B cell (primary cell): ENCODE data around the gene NYNRIN. TPM values are rescaled to one million over a fixed set of nuclear protein-coding genes. Genes with fewer than 3 reads are reported as not detected.

Experiments used
- ATAC-seq: fragments of 200-7000 bp; cut with Tn5 transposase; one replicate; pipeline ENCODE4 v1.10.0; 2021; ENCODE audit warnings: low read depth, mild to moderate bottlenecking, moderate number of reproducible peaks, moderate library complexity
- CTCF ChIA-PET: fragments of 350-600 bp; sonication (Branson Sonifier 250); formaldehyde crosslinking; loops from one replicate; lab custom pipeline; 2021; ENCODE audit warnings: antibody characterized with exemption, inconsistent platforms; lab: Charles Lee
- POLR2A ChIA-PET: fragments of 350-600 bp; sonication (Branson Sonifier 250); formaldehyde crosslinking; loops from one replicate; lab custom pipeline; 2021; ENCODE audit warnings: antibody characterized with exemption; lab: Charles Lee
- DNase-seq: peaks from one replicate; pipeline ENCODE4 v3.0.0; 2013
- H2AFZ ChIP-seq: 2 replicates; pipeline ENCODE4 v1.6.1; 2012; ENCODE audit warnings: mild to moderate bottlenecking, low read depth, low read length; ENCODE audit not compliant: insufficient read depth, poor library complexity, severe bottlenecking
- H3K27ac ChIP-seq, 2 donors: 1 replicate in 1 of 2; 2 replicates in 1 of 2; pipeline ENCODE4 v1.5.1; 2012 to 2013; ENCODE audit warnings: low read length in 2 of 2, mild to moderate bottlenecking in 2 of 2, moderate library complexity in 1 of 2
- H3K27me3 ChIP-seq, 4 experiments: fragments of 200-600 bp in 1 of 4; sonication (generic) in 1 of 4; replicated peaks in 1 of 4; 1 replicate in 2 of 4; 2 replicates in 2 of 4; pipeline versions ENCODE4 v1.6.1 to v1.7.0; 2013 to 2016; ENCODE audit warnings: low read length in 3 of 4, mild to moderate bottlenecking in 2 of 4, mixed read lengths in 1 of 4, moderate library complexity in 1 of 4; ENCODE audit not compliant: insufficient read depth in 4 of 4, control insufficient read depth in 3 of 4; ENCODE audit errors: control extremely low read depth in 1 of 4
- H3K36me3 ChIP-seq, 2 experiments: replicated peaks in 1 of 2; 1 replicate in 1 of 2; 2 replicates in 1 of 2; pipeline versions ENCODE4 v1.6.1 to v1.7.1; 2013; ENCODE audit warnings: low read length in 1 of 2; ENCODE audit not compliant: insufficient read depth in 2 of 2, control insufficient read depth in 1 of 2; ENCODE audit errors: control extremely low read depth in 1 of 2, extremely low read depth in 1 of 2
- H3K4me1 ChIP-seq, 2 donors: fragments of 200-600 bp in 1 of 2; sonication (generic) in 1 of 2; 1 replicate in 1 of 2; 2 replicates in 1 of 2; pipeline versions ENCODE4 v1.5.1 to v1.6.1; 2013 to 2017; ENCODE audit warnings: low read length in 2 of 2; ENCODE audit not compliant: control insufficient read depth in 2 of 2, insufficient read depth in 2 of 2
- H3K4me2 ChIP-seq: replicated peaks from 2 replicates; pipeline ENCODE3; 2012; ENCODE audit warnings: mild to moderate bottlenecking, low read depth, low read length; ENCODE audit not compliant: poor library complexity, severe bottlenecking
- H3K4me3 ChIP-seq, 5 experiments: fragments of 200-600 bp in 1 of 5; sonication (generic) in 1 of 5; 1 replicate in 3 of 5; 2 replicates in 2 of 5; pipeline versions ENCODE4 v1.5.1 to v1.7.0; 2011 to 2016; ENCODE audit warnings: low read length in 4 of 5, mild to moderate bottlenecking in 4 of 5, low read depth in 2 of 5, control low read depth in 1 of 5, moderate library complexity in 1 of 5; ENCODE audit not compliant: insufficient read depth in 1 of 5; ENCODE audit errors: control extremely low read depth in 1 of 5, extremely low read depth in 1 of 5
- H3K79me2 ChIP-seq: fragments of 200-600 bp; sonication (generic); one replicate; pipeline ENCODE4 v1.6.0; 2016; ENCODE audit warnings: low read length; ENCODE audit not compliant: control insufficient read depth, insufficient read depth
- H3K9ac ChIP-seq: fragments of 200-600 bp; sonication (generic); 2 replicates; pipeline ENCODE4 v1.6.1; 2017; ENCODE audit warnings: mild to moderate bottlenecking, low read length, moderate library complexity
- H3K9me3 ChIP-seq, 3 donors: one replicate each; pipeline versions ENCODE4 v1.6.1 to v1.7.1; 2013; ENCODE audit warnings: low read length in 2 of 3; ENCODE audit not compliant: control insufficient read depth in 2 of 3, insufficient read depth in 1 of 3; ENCODE audit errors: control extremely low read depth in 1 of 3
- H4K20me1 ChIP-seq: 2 replicates; pipeline ENCODE4 v1.6.0; 2012; ENCODE audit warnings: mild to moderate bottlenecking, low read length; ENCODE audit not compliant: insufficient read depth, control insufficient read depth, poor library complexity, severe bottlenecking
- H3K27ac Mint-ChIP-seq: one replicate; pipeline ENCODE4 v1.8.0; 2021; ENCODE audit warnings: mixed read lengths
- H3K27me3 Mint-ChIP-seq: one replicate; pipeline ENCODE4 v1.8.0; 2021; ENCODE audit warnings: mixed read lengths
- H3K4me1 Mint-ChIP-seq: one replicate; pipeline ENCODE4 v1.8.0; 2021; ENCODE audit warnings: mixed read lengths
- H3K4me3 Mint-ChIP-seq: one replicate; pipeline ENCODE4 v1.8.0; 2021; ENCODE audit warnings: mixed read lengths
- H3K9me3 Mint-ChIP-seq: one replicate; pipeline ENCODE4 v1.8.0; 2022; ENCODE audit warnings: mixed read lengths; ENCODE audit not compliant: insufficient read depth
- CTCF ChIP-seq: fragments of 200-600 bp; IDR thresholded peaks from one replicate; pipeline ENCODE4 v1.8.0; 2022; ENCODE audit warnings: antibody characterized with exemption, mild to moderate bottlenecking
- EZH2 ChIP-seq: IDR thresholded peaks from 2 replicates; pipeline ENCODE4 v1.6.1; 2012; ENCODE audit warnings: borderline replicate concordance, low read depth, mild to moderate bottlenecking, moderate library complexity, low read length; ENCODE audit not compliant: insufficient read depth, poor library complexity, severe bottlenecking
- WGBS: methylation state at CpG from one replicate; pipeline ENCODE4 v1.1.5; 2013; ENCODE audit warnings: missing lambda C conversion rate; ENCODE audit not compliant: insufficient coverage; 5-methylcytosine and 5-hydroxymethylcytosine counted together
- intact Hi-C: fragments of 100-400 bp; cut with micrococcal nuclease; formaldehyde crosslinking; loops from one replicate; pipeline ENCODE4 v1.10.0; 2022
- polyA plus RNA-seq: library from polyadenylated mRNA; depleted of rRNA; stranded (reverse); fragments of >200 nt; gene quantifications from 2 replicates; pipeline ENCODE4 v1.2.3, GENCODE V29; 2012
- total RNA-seq, 2 donors: library from RNA; stranded (reverse); fragments of 120-200 nt in 1 of 2; gene quantifications; 1 replicate in 1 of 2; 2 replicates in 1 of 2; pipeline versions ENCODE4 v1.2.3 to v1.2.4, GENCODE V29; 2013 to 2022

Gene NYNRIN
- total and polyA plus RNA-seq, 2 donors (not counting 1 experiment from before 2014, with no cell fraction given): 0.04 to 0.34 TPM

GRCh38 chr14:24416932-24417619 lies 18.3 kb downstream of the NYNRIN start:
- intact Hi-C loops: no loop called here
- Histone ChIP-seq H3K9ac (no peak overlapping the region), H2AFZ (no peak overlapping the region), H4K20me1 (no peaks in the 10 kb centered on the region), H3K27me3 (peaks cover 0 to 43% (median 7%) of the 10 kb centered on the region in 4 experiments), H3K36me3 (no peaks in the 10 kb centered on the region), H3K27ac (no peak overlapping the region), H3K9me3 (no peaks in the 10 kb centered on the region), H3K4me1 (peaks cover under 1% of the 10 kb centered on the region in 2 donors), H3K4me3 (no peak overlapping the region), H3K79me2 (no peaks in the 10 kb centered on the region), H3K4me2 (no peak overlapping the region)
- TF ChIP-seq EZH2: no peak
- no peak for TF ChIP-seq CTCF
- no peak overlapping the region for H3K27ac Mint-ChIP-seq
- ATAC-seq (no peak), DNase-seq (no peak)
- H3K4me1 Mint-ChIP-seq: no peaks in the 10 kb centered on the region
- H3K9me3 Mint-ChIP-seq: no peaks in the 10 kb centered on the region
- ChIA-PET POLR2A (no interaction called here), CTCF (interaction anchor here (0.9 to 3.3 kb wide), 2 partner anchors 14 to 15 kb away, joined by 4 to 18 read pairs; partner anchors contain the start of genes CBLN3 and KHNYN)
- no peak overlapping the region for H3K4me3 Mint-ChIP-seq
- WGBS: 81% methylated on average over 16 of the region's 16 CpGs
- H3K27me3 Mint-ChIP-seq: peaks cover 34% of the 10 kb centered on the region

DNA sequence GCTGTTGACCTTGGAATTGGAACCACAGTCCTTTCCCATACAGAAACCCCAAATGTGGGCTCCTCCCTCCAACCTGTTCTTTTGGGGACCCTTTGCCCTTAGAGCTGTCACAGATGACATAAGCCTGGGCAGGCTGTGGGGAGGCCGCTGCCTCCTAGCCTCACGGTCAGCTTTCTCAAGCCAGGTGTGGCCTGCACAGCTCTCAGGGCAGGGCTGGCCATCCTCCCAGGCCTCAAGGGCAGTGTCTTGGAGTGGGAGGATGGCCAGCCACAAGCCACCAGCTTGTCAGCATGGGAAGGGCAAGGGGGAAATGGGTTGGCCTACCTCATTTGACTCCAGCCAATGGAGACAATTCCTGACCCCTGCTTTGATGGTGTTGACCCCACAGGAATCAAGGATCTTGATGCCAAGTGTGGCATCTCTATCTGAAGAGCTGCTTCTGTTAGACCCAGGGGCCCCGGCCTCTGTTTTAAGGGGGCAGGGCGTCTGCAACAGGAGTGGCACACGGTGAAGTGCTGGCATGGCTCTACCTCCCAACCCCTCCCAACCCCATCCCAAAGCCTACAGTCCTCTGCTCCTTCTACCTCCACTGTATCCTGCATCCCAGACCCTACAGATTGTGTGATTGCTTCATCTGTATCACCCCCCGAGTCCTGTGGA lies 19.2 kb downstream of the NYNRIN start:
- peaks cover 7 to 9% of the 10 kb centered on the region in 2 donors for H3K4me1 ChIP-seq
- WGBS: 92% methylated on average over 6 of the region's 6 CpGs
- no peak for ATAC-seq

More for the DNA sequence above, 19.2 kb downstream of the NYNRIN start:
- H3K9me3 ChIP-seq: no peaks in the 10 kb centered on the region
- Mint-ChIP-seq H3K4me1 (no peaks in the 10 kb centered on the region), H3K27ac (no peak overlapping the region), H3K4me3 (no peak overlapping the region), H3K27me3 (peaks cover 34% of the 10 kb centered on the region), H3K9me3 (no peaks in the 10 kb centered on the region)
- ChIA-PET POLR2A (no interaction called here), CTCF (interaction anchor here (3.3 kb wide), 1 partner anchor 13 kb away, joined by 18 read pairs; the partner anchor contains the start of genes CBLN3 and KHNYN)
- peaks cover 0 to 43% (median 7%) of the 10 kb centered on the region in 4 experiments for H3K27me3 ChIP-seq
- H3K4me2 ChIP-seq: no peak overlapping the region
- H3K9ac ChIP-seq: no peak overlapping the region
- no peaks in the 10 kb centered on the region for H3K79me2 ChIP-seq
- H3K27ac ChIP-seq: no peak overlapping the region
- intact Hi-C loops: no loop called here
- no peak for TF ChIP-seq EZH2
- no peak for TF ChIP-seq CTCF
- no peak overlapping the region for H3K4me3 ChIP-seq
- H4K20me1 ChIP-seq: no peaks in the 10 kb centered on the region
- no peak for DNase-seq
- no peak overlapping the region for H2AFZ ChIP-seq
- H3K36me3 ChIP-seq: no peaks in the 10 kb centered on the region
